ENCODE data around the gene KRTAP5-7.
"Not testable (repeated sequence)": the region's sequence is repeated elsewhere in the genome, so short reads cannot be mapped to it uniquely, and the experiment has no call there.

The KRTAP5-7 gene

GRCh38 chr11:71557257-71557656 is 30.2 kb downstream of the KRTAP5-7 start:
- Histone ChIP-seq H3K27ac (ENCODE audit: insufficient read depth, low read depth, low read length, poor library complexity, severe bottlenecking) (no peak overlapping the region), H3K4me1 (ENCODE audit: control insufficient read depth, insufficient read depth, low read length) (no peaks in the 10 kb centered on the region), H3K4me3 (ENCODE audit: insufficient read depth, low read depth, low read length) (no peak overlapping the region), H3K9me3 (ENCODE audit: control insufficient read depth, low read length) (no peaks in the 10 kb centered on the region), H3K36me3 (ENCODE audit: control insufficient read depth, insufficient read depth, low read length) (no peaks in the 10 kb centered on the region), H3K27me3 (ENCODE audit: control insufficient read depth, insufficient read depth, low read length, poor library complexity, severe bottlenecking) (no peaks in the 10 kb centered on the region)

GRCh38 chr11:71558996-71559395 is 31.9 kb downstream of the KRTAP5-7 start:
- no peaks in the 10 kb centered on the region for H3K36me3 ChIP-seq (ENCODE audit: control insufficient read depth, insufficient read depth, low read length)
- no peaks in the 10 kb centered on the region for H3K4me1 ChIP-seq (ENCODE audit: control insufficient read depth, insufficient read depth, low read length)
- no peak overlapping the region for H3K4me3 ChIP-seq (ENCODE audit: insufficient read depth, low read depth, low read length)
- 93 to 100% methylated on average over 1 of the region's 1 CpG for WGBS, 2 experiments
- H3K27me3 ChIP-seq (ENCODE audit: control insufficient read depth, insufficient read depth, low read length, poor library complexity, severe bottlenecking): no peaks in the 10 kb centered on the region
- no peaks in the 10 kb centered on the region for H3K9me3 ChIP-seq (ENCODE audit: control insufficient read depth, low read length)
- no peak overlapping the region for H3K27ac ChIP-seq (ENCODE audit: insufficient read depth, low read depth, low read length, poor library complexity, severe bottlenecking)

GRCh38 chr11:71562120-71562519 is 35.1 kb downstream of the KRTAP5-7 start:
- Histone ChIP-seq H3K4me1 (ENCODE audit: control insufficient read depth, insufficient read depth, low read length) (no peaks in the 10 kb centered on the region), H3K27ac (ENCODE audit: insufficient read depth, low read depth, low read length, poor library complexity, severe bottlenecking) (no peak overlapping the region), H3K4me3 (ENCODE audit: insufficient read depth, low read depth, low read length) (no peak overlapping the region), H3K9me3 (ENCODE audit: control insufficient read depth, low read length) (no peaks in the 10 kb centered on the region), H3K27me3 (ENCODE audit: control insufficient read depth, insufficient read depth, low read length, poor library complexity, severe bottlenecking) (no peaks in the 10 kb centered on the region), H3K36me3 (ENCODE audit: control insufficient read depth, insufficient read depth, low read length) (no peaks in the 10 kb centered on the region)

GRCh38 chr11:71563406-71563805 is 36.3 kb downstream of the KRTAP5-7 start:
- Histone ChIP-seq H3K36me3 (ENCODE audit: control insufficient read depth, insufficient read depth, low read length) (no peaks in the 10 kb centered on the region), H3K27me3 (ENCODE audit: control insufficient read depth, insufficient read depth, low read length, poor library complexity, severe bottlenecking) (no peaks in the 10 kb centered on the region), H3K4me1 (ENCODE audit: control insufficient read depth, insufficient read depth, low read length) (no peaks in the 10 kb centered on the region), H3K9me3 (ENCODE audit: control insufficient read depth, low read length) (no peaks in the 10 kb centered on the region), H3K27ac (ENCODE audit: insufficient read depth, low read depth, low read length, poor library complexity, severe bottlenecking) (no peak overlapping the region), H3K4me3 (ENCODE audit: insufficient read depth, low read depth, low read length) (no peak overlapping the region)
- 35 to 43% methylated on average over 8 of the region's 8 CpGs for WGBS, 2 experiments

- Histone ChIP-seq H3K9me3 (ENCODE audit: control insufficient read depth, low read length) (no peaks in the 10 kb centered on the region), H3K4me3 (ENCODE audit: insufficient read depth, low read depth, low read length) (no peak overlapping the region), H3K27me3 (ENCODE audit: control insufficient read depth, insufficient read depth, low read length, poor library complexity, severe bottlenecking) (no peaks in the 10 kb centered on the region), H3K27ac (ENCODE audit: insufficient read depth, low read depth, low read length, poor library complexity, severe bottlenecking) (no peak overlapping the region), H3K4me1 (ENCODE audit: control insufficient read depth, insufficient read depth, low read length) (no peaks in the 10 kb centered on the region), H3K36me3 (ENCODE audit: control insufficient read depth, insufficient read depth, low read length) (no peaks in the 10 kb centered on the region)
- WGBS, 2 experiments: 94 to 95% methylated on average over 3 to 4 of the region's 4 CpGs
Measured at GRCh38 chr11:71564430-71564829, 37.4 kb downstream of the KRTAP5-7 start.

GRCh38 chr11:71565263-71565662 is 38.2 kb downstream of the KRTAP5-7 start, which contains the start of gene KRTAP5-10:
Gene KRTAP5-10, plus strand, starts transcription at chr11:71565563. Its CDS starts 25 bp downstream, at chr11:71565588.
- WGBS, 2 experiments: 80 to 92% methylated on average over 5 of the region's 5 CpGs
- Histone ChIP-seq H3K36me3 (ENCODE audit: control insufficient read depth, insufficient read depth, low read length) (no peaks in the 10 kb centered on the region), H3K27ac (ENCODE audit: insufficient read depth, low read depth, low read length, poor library complexity, severe bottlenecking) (no peak within 1 kb of the TSS), H3K4me1 (ENCODE audit: control insufficient read depth, insufficient read depth, low read length) (no peaks in the 10 kb centered on the region), H3K27me3 (ENCODE audit: control insufficient read depth, insufficient read depth, low read length, poor library complexity, severe bottlenecking) (no peaks in the 10 kb centered on the region), H3K9me3 (ENCODE audit: control insufficient read depth, low read length) (no peaks in the 10 kb centered on the region), H3K4me3 (ENCODE audit: insufficient read depth, low read depth, low read length) (no peak within 1 kb of the TSS)

GRCh38 chr11:71566081-71566620 is 39.1 kb downstream of the KRTAP5-7 start:
- H3K4me1 ChIP-seq (ENCODE audit: control insufficient read depth, insufficient read depth, low read length): no peaks in the 10 kb centered on the region
- H3K27me3 ChIP-seq (ENCODE audit: control insufficient read depth, insufficient read depth, low read length, poor library complexity, severe bottlenecking): no peaks in the 10 kb centered on the region
- no peak overlapping the region for H3K27ac ChIP-seq (ENCODE audit: insufficient read depth, low read depth, low read length, poor library complexity, severe bottlenecking)
- WGBS, 2 experiments: 90 to 92% methylated on average over 10 of the region's 10 CpGs
- no peak overlapping the region for H3K4me3 ChIP-seq (ENCODE audit: insufficient read depth, low read depth, low read length)
- no peaks in the 10 kb centered on the region for H3K9me3 ChIP-seq (ENCODE audit: control insufficient read depth, low read length)
- no peaks in the 10 kb centered on the region for H3K36me3 ChIP-seq (ENCODE audit: control insufficient read depth, insufficient read depth, low read length)

GRCh38 chr11:71566626-71567599 is 39.8 kb downstream of the KRTAP5-7 start:
- H3K27me3 ChIP-seq (ENCODE audit: control insufficient read depth, insufficient read depth, low read length, poor library complexity, severe bottlenecking); H3K4me1 ChIP-seq (ENCODE audit: control insufficient read depth, insufficient read depth, low read length); H3K36me3 ChIP-seq (ENCODE audit: control insufficient read depth, insufficient read depth, low read length); H3K4me3 ChIP-seq (ENCODE audit: insufficient read depth, low read depth, low read length); H3K27ac ChIP-seq (ENCODE audit: insufficient read depth, low read depth, low read length, poor library complexity, severe bottlenecking); H3K9me3 ChIP-seq (ENCODE audit: control insufficient read depth, low read length): not testable (repeated sequence)
- 63 to 68% methylated on average over 13 to 17 of the region's 21 CpGs for WGBS, 2 experiments

- not testable (repeated sequence) for H3K9me3 ChIP-seq (ENCODE audit: control insufficient read depth, low read length); H3K36me3 ChIP-seq (ENCODE audit: control insufficient read depth, insufficient read depth, low read length); H3K27ac ChIP-seq (ENCODE audit: insufficient read depth, low read depth, low read length, poor library complexity, severe bottlenecking); H3K27me3 ChIP-seq (ENCODE audit: control insufficient read depth, insufficient read depth, low read length, poor library complexity, severe bottlenecking); H3K4me3 ChIP-seq (ENCODE audit: insufficient read depth, low read depth, low read length); H3K4me1 ChIP-seq (ENCODE audit: control insufficient read depth, insufficient read depth, low read length)
- 82 to 89% methylated on average over 8 of the region's 8 CpGs for WGBS, 2 experiments
Measured at GRCh38 chr11:71567633-71568032, 40.6 kb downstream of the KRTAP5-7 start.

- Histone ChIP-seq H3K27me3 (ENCODE audit: control insufficient read depth, insufficient read depth, low read length, poor library complexity, severe bottlenecking) (no peaks in the 10 kb centered on the region), H3K4me1 (ENCODE audit: control insufficient read depth, insufficient read depth, low read length) (no peaks in the 10 kb centered on the region), H3K36me3 (ENCODE audit: control insufficient read depth, insufficient read depth, low read length) (no peaks in the 10 kb centered on the region), H3K27ac (ENCODE audit: insufficient read depth, low read depth, low read length, poor library complexity, severe bottlenecking) (no peak overlapping the region), H3K4me3 (ENCODE audit: insufficient read depth, low read depth, low read length) (no peak overlapping the region), H3K9me3 (ENCODE audit: control insufficient read depth, low read length) (no peaks in the 10 kb centered on the region)
- 74% methylated on average over 8 of the region's 8 CpGs for WGBS, 2 experiments
Measured at GRCh38 chr11:71568704-71569349, 41.8 kb downstream of the KRTAP5-7 start.
